HPDE6-E6E7 (cell line): ENCODE results near the gene WDFY3.
"Not testable (repeated sequence)": the region's sequence is repeated elsewhere in the genome, so short reads cannot be mapped to it uniquely, and the experiment has no call there.

Source experiments
- DNase-seq: peaks from one replicate; pipeline ENCODE4 v3.0.0; 2011; ENCODE audit warnings: missing footprints; ENCODE audit errors: extremely low spot score

Gene WDFY3

DNA sequence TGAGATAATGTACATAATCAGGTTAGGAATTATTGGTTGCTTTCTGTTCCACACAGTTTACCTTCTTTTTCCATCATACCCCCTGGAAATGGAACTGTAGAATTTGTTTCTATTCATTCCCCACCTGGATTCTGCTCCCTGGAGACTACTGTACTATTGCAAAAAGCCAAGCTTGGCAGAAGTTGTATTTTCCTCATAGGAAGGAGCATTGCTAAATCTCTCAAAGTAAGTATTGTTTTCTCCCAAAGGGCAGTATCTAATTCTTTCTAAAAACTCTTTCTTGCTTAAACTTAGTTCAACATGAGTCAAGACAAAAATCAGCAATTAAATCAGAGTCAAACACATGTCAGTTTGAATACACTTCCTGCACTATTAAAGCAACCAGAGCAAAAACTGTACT, 247.4 kb downstream of the WDFY3 start:
- DNase-seq: no peak

- DNase-seq: no peak
Measured at GRCh38 chr4:84718699-84719098, 247.8 kb downstream of the WDFY3 start.

DNA sequence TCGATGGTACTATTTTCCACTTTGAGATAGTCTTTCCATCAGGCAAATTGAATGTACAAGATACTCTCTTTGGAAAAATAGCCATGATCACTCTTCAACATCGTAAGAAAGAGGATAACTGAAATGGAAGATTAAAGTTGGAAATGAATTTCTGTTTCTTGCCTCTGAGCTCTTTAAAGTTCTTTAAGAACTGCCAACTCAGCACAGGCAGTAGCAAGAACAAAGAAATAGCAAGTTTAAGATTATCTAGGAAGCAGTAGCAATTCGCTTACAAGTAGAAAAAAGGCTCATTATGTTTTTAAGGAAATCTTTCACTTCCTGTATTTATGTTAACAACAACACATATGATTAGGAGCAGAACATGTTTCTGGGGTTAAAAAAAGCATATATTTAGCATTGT, 255.9 kb downstream of the WDFY3 start:
- DNase-seq: no peak

GRCh38 chr4:84708406-84709135, 257.9 kb downstream of the WDFY3 start:
- no peak for DNase-seq

GRCh38 chr4:84706286-84706685, 260.2 kb downstream of the WDFY3 start:
- DNase-seq: no peak

DNA sequence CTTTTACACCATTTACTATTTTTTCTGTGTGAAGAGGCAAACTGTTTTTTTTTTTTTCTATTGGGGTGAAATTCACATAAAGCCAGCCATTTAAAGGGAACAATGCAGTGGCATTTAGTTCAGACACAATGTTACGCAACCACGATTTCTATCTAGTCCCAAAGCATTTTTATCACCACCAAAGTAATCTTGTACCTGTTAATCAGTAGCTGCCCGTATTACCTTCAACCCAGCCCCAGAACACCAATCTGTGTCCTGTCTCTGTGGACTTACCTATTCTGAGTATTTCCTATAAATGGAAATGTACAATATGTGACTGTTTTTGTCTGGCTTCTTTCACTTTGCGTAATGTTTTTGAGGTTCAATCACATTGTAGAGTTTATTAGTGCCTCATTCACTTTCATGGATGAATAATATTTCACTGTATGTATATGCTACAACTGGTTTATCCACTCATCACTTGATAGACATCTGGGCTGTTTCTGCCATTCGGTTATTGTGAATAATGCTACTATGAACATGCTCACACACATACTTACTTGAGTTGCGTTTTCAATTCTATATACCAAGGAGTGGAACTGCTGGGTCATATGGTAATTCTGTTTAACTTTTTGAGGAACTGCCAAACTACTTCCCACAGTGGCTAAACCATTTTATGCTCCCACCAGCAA, 267.4 kb downstream of the WDFY3 start:
- DNase-seq: no peak

DNA sequence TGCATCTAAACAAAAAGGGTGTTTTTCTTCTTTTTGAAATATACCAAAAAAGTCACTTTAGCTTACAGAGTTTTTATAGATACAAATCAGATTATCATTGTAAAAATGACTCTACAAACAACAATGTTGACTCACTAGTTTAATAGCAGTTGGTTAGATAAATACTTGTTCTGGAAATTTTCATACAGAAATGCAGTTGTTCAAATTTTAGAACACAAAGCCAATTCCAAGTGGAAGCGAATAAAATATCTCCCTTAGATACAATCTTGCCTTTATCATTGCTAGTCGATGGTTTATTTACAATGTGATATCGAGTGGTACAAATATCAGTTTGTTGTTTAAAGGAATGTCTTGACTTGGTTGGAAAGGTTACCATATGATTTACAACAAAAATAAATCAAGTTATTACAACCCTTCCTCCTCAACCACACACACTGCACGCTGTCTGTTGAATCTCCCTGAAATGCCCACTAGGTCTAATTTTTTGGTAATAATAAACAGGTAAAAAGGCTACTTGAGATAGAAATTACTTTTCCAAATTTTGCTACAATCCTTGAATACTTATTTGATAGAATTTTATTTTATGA, 268.8 kb downstream of the WDFY3 start:
- no peak for DNase-seq

- no peak for DNase-seq
Measured at GRCh38 chr4:84697159-84697558, 269.3 kb downstream of the WDFY3 start.

DNA sequence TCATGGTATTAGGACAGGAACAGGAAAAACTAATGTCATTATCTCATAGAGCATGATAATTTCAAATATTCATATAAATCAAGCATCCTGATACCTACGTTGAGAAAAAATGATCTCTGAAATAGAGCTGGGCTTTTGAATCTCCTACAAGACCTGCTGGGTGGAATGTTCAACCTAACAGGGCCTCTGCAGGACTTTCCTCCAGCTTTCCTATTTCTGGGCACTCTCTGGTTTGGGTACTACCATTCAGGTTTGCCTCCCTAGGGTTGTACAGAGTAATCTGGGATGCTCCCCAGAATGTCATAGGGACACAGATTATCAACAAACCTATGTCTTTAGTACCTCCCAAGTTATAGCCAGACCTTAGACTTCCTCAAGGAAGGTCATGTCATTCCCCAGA, 274.7 kb downstream of the WDFY3 start:
- DNase-seq: no peak

DNA sequence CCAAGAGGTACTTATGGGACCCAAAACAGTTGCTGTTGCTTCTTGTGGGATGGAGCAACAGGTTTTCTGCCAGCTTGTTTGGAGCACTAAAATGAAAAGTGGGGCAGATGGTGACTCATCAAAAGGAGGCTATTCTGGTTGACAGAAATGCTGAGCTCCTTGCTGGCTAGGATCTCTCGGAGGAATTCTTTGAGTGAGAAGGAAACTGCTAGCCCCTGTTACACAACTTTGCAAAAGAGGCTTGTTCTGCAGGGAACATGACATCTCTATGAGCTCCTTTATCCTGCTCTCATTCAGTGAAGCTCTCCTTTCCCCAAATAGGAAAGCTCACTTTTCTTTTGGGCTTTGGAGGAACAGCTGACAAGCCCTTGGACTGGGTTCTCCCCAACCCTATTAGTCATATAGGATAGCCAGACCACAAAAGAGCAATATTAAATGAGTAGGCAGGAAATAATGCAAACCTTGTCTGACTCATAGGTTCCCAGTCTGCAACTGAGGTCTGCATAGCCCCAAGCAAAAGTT, 275.3 kb downstream of the WDFY3 start:
- DNase-seq: peak; percentile 93

DNA sequence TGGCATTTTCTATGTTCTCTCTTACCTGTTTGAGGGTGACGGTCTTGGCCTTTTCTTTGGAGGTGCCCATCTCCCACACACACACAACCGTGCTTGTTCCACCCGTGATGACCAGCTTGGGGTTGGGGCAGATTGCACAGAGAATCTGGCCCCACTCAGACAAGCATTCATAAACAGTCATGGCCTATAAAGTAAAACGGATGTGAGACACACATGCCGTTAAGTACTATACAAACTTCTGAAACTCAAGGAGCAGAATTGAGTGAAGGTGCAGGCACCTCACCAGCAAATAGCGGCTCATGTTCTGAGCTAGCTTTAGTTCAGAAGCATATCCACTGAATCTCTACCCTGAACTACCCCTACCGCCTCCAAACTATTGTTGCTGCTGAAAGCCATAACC, 276.0 kb downstream of the WDFY3 start:
- no peak for DNase-seq

- no peak for DNase-seq
Measured at GRCh38 chr4:84689197-84689596, 277.3 kb downstream of the WDFY3 start.

GRCh38 chr4:84688605-84689004, 277.9 kb downstream of the WDFY3 start:
- DNase-seq: no peak

DNA sequence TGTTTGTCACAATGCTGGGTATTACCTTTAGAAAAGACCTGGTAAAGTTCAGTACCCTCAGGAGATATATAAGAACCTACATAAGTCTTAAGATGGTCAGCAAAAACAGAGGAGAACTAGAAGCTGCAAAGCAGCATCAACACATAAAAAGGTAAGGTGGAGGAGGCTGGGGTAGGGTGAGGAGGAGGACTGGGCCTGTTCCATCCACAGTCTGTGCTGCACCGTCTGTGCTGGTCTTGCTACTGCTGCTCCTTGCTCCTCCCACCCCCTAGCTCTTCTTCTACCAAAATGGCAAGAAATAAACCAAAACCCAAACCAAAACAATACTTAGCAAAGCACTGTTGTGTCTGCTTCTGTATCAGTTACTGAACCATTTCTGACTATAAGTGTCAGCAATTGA, 281.4 kb downstream of the WDFY3 start:
- DNase-seq: no peak

GRCh38 chr4:84684361-84684760, 282.1 kb downstream of the WDFY3 start:
- DNase-seq: no peak

DNA sequence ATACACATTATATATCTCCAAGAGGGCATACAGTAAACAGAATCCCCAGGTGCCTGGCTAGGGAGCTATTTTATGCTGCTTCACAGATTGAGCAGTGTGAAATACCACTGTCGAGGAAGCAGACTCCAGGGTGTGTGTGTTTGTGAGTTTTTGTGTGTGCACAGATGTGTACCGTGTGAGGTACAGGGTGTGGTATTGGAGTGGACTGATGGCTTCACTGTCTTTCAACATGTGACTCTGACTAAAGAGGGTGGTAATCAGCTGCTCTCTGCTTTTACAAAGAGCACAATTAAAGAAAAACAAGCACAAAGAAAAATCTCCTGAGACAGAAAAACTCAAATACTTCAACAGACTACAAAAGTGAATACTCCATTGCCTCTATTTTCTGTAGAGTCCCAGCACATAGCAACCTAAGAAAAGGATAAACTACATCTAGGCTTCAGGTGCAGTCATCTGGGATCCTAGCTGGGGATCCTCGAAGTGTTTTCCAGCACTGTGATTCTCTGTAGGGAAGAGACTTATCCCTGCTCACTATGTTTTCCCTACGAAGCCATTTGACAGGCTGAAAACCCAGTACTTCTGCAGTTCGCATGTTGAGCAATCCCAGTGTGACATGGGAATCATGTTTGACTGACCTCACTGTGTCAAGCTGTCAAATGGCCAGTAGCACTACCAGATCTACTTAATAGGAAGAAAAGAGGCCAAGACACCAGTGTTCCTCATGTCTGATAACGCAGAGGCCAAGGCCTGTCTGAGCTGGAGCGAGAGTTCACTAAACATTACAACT, 283.2 kb downstream of the WDFY3 start:
- no peak for DNase-seq

GRCh38 chr4:84682661-84683060, 283.8 kb downstream of the WDFY3 start:
- not testable (repeated sequence) for DNase-seq

- peak; percentile 33 for DNase-seq
Measured at GRCh38 chr4:84681486-84682274, 284.8 kb downstream of the WDFY3 start.

DNA sequence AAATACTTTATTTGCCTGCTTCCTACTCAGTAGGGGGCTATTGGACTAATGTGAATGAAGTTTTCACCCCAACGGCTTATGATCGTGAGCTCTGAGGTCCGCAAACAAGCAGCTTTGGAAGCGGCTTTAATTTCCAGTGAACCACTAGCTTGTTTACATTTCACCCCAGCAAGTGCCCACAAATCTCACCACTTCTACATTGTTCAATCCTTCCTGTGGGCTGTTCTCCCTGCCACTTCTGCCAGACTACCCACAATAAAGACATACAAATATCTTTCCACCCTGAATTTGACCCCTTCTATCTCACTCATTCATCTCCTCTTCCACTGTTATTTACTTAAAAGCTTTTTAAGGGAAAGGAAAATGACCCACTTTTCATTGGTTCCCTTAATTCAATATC, 285.5 kb downstream of the WDFY3 start:
- no peak for DNase-seq

GRCh38 chr4:84678976-84679744, 287.3 kb downstream of the WDFY3 start:
- no peak for DNase-seq

GRCh38 chr4:84677995-84678394, 288.5 kb downstream of the WDFY3 start:
- DNase-seq: no peak
